Measurements from ENCODE around the gene SH2D4B. TPM values are rescaled to one million over a fixed set of nuclear protein-coding genes. Genes with fewer than 3 reads are reported as not detected.

SH2D4B gene
- total and polyA plus RNA-seq, 2 donors (not counting 3 experiments of a cell fraction or from before 2014, with no cell fraction given) = not detected

DNA sequence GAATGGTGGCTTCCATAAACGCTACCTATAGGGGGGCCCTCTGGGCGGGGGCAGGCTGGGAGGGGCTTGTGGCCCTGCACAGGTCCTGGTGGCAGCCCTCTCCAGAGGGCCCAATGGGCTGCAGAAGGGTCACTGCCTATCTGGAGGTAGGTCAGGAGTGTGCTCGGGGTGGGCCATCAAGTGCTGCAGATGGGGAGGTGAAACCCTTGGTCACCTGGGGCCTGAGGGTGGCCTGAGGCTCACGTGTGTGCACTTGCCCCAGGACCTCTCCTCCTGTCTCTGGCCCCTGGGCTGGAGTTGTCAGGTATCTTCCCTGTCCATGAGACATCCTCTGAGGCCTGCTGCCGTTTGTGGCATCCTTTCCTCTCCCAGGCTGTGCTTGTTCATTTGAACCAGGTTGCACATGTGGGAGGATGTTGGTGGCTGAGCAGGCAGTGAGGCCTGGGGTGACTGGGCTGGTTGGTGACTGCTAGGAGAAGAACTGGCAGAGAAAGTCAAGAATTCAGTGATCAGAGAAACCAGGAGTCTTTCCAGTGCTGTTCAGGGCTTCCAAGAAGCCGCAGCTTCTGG is 21.1 kb upstream of the SH2D4B start:
- Histone ChIP-seq H3K27ac (ENCODE audit: insufficient read depth, low read depth, low read length) (no peak overlapping the region), H3K27me3 (ENCODE audit: control insufficient read depth in 2 of 2, insufficient read depth in 2 of 2, low read length in 2 of 2) (no peaks in the 10 kb centered on the region), H4K20me1 (replicated peaks; ENCODE audit: control insufficient read depth, extremely low read depth, insufficient read depth, low read length) (no peaks in the 10 kb centered on the region), H3K9me1 (replicated peaks; ENCODE audit: control insufficient read depth, extremely low read depth, insufficient read depth, low read length) (no peaks in the 10 kb centered on the region), H3K9ac (replicated peaks; ENCODE audit: extremely low read depth, insufficient read depth, low read length) (no peak overlapping the region), H3K4me3 (replicated peaks in 1 of 3; ENCODE audit: insufficient read depth in 1 of 3, low read depth in 1 of 3, low read length in 3 of 3) (no peak overlapping the region), H3K4me2 (ENCODE audit: insufficient read depth, low read length) (no peak overlapping the region), H3K4me1 (ENCODE audit: control insufficient read depth, extremely low read depth, insufficient read depth, low read length) (peaks cover under 1% of the 10 kb centered on the region), H3K9me3 (replicated peaks; ENCODE audit: control insufficient read depth, insufficient read depth, low read length) (no peaks in the 10 kb centered on the region), H2AFZ (ENCODE audit: low read depth, low read length) (no peak overlapping the region), H3K79me2 (ENCODE audit: control insufficient read depth, insufficient read depth, low read length) (peaks cover 22% of the 10 kb centered on the region), H3K36me3 (ENCODE audit: control insufficient read depth in 2 of 2, extremely low read depth in 1 of 2, insufficient read depth in 2 of 2, low read length in 2 of 2) (peaks cover 56 to 73% of the 10 kb centered on the region in 2 experiments)
- intact Hi-C loops (cut with micrococcal nuclease) = no loop called here
- FAIRE-seq = no peak
- no TSS peak for BruUV-seq (replicated peaks)
- dilution Hi-C loops (cut with MboI; ENCODE audit: extremely low pct_ligation_motif_present, low sequenced_read_pairs) = no loop called here
- CTCF ChIA-PET = interaction anchor here (1.6 to 21.9 kb wide), 2 partner anchors 13 to 57 kb away, joined by 3 to 1118 read pairs; partner anchors contain the start of gene TSPAN14
- POLR2A ChIA-PET = no interaction called here
- DNase-seq (ENCODE audit: low read depth, low spot score) = no peak
- no peak for TF ChIP-seq POLR2A (IDR thresholded peaks at IDR 0.05; ENCODE audit: low read depth, low read length)

DNA sequence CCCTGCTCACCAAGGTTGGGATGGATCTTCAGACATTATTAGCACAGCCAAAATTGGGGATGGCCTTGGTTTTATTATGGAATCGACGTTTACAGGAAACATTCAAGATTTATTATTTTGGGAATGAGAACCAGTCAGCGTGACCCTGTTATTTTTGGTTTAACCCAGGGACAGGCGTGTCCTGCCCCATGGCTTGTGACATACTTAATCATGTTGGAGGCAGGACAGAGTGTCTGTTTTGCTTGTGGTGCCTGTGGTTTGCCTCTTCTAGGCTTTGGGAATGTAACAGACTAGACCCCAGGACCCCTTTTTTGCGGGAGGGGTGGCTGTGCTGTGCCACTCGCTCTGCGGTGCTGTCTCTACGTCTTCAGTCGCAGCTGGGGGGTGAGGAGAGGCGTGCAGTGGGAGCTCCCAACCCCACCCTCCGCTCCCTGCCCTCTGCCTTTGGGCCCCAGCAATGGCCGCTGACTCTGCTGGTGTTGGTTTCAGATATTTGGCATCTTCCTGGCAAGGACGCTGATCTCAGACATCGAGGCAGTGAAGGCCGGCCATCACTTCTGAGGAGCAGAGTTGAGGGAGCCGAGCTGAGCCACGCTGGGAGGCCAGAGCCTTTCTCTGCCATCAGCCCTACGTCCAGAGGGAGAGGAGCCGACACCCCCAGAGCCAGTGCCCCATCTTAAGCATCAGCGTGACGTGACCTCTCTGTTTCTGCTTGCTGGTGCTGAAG is 20.1 kb upstream of the SH2D4B start:
- no peaks in the 10 kb centered on the region for H3K4me1 ChIP-seq (ENCODE audit: control insufficient read depth, extremely low read depth, insufficient read depth, low read length)
- ChIA-PET CTCF (no interaction called here), POLR2A (no interaction called here)
- H4K20me1 ChIP-seq (replicated peaks; ENCODE audit: control insufficient read depth, extremely low read depth, insufficient read depth, low read length) = no peaks in the 10 kb centered on the region
- no peak overlapping the region for H3K4me2 ChIP-seq (ENCODE audit: insufficient read depth, low read length)
- no peaks in the 10 kb centered on the region for H3K9me3 ChIP-seq (replicated peaks; ENCODE audit: control insufficient read depth, insufficient read depth, low read length)
- H3K9ac ChIP-seq (replicated peaks; ENCODE audit: extremely low read depth, insufficient read depth, low read length) = no peak overlapping the region
- DNase-seq (ENCODE audit: low read depth, low spot score) (no peak), FAIRE-seq (no peak)
- no peak overlapping the region for H3K4me3 ChIP-seq (replicated peaks in 1 of 3; ENCODE audit: insufficient read depth in 1 of 3, low read depth in 1 of 3, low read length in 3 of 3)
- dilution Hi-C loops (cut with MboI; ENCODE audit: extremely low pct_ligation_motif_present, low sequenced_read_pairs) (no loop called here), intact Hi-C loops (cut with micrococcal nuclease) (no loop called here)
- no peak overlapping the region for H3K27ac ChIP-seq (ENCODE audit: insufficient read depth, low read depth, low read length)
- H3K27me3 ChIP-seq (ENCODE audit: control insufficient read depth in 2 of 2, insufficient read depth in 2 of 2, low read length in 2 of 2) = no peaks in the 10 kb centered on the region
- peaks cover 13% of the 10 kb centered on the region for H3K79me2 ChIP-seq (ENCODE audit: control insufficient read depth, insufficient read depth, low read length)
- no peaks in the 10 kb centered on the region for H3K9me1 ChIP-seq (replicated peaks; ENCODE audit: control insufficient read depth, extremely low read depth, insufficient read depth, low read length)
- peaks cover 47 to 67% of the 10 kb centered on the region in 2 experiments for H3K36me3 ChIP-seq (ENCODE audit: control insufficient read depth in 2 of 2, extremely low read depth in 1 of 2, insufficient read depth in 2 of 2, low read length in 2 of 2)
- no peak for TF ChIP-seq MYC (IDR thresholded peaks at IDR 0.05; ENCODE audit: low read depth, low read length)
- no peak for TF ChIP-seq POLR2A (IDR thresholded peaks at IDR 0.05; ENCODE audit: low read depth, low read length)
- TF ChIP-seq, protein P1, sequence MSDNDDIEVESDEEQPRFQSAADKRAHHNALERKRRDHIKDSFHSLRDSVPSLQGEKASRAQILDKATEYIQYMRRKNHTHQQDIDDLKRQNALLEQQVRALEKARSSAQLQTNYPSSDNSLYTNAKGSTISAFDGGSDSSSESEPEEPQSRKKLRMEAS (IDR thresholded peaks at IDR 0.05; ENCODE audit: insufficient read depth, insufficient read length) = no peak
- peak; percentile 3 for TF ChIP-seq POLR2AphosphoS5 (IDR thresholded peaks at IDR 0.05; ENCODE audit: insufficient read depth, low read depth, low read length)
- TF ChIP-seq FOS (IDR thresholded peaks at IDR 0.05; ENCODE audit: borderline replicate concordance, insufficient read depth, low read length) = no peak
- no peak for TF ChIP-seq JUN (IDR thresholded peaks at IDR 0.05; ENCODE audit: borderline replicate concordance, insufficient read depth, insufficient read length, low read depth)
- no peak for TF ChIP-seq EZH2 (IDR thresholded peaks at IDR 0.05; ENCODE audit: borderline replicate concordance, low read depth, low read length, severe bottlenecking)
- no TSS peak for BruUV-seq (replicated peaks)
- H2AFZ ChIP-seq (ENCODE audit: low read depth, low read length) = no peak overlapping the region

Measured in endothelial cell of umbilical vein (primary cell).